ENCODE results near the gene FLYWCH1. TPM values are rescaled to one million over a fixed set of nuclear protein-coding genes. Genes with fewer than 3 reads are reported as not detected.

Gene FLYWCH1
- total RNA-seq: 41.5 and 51.1 TPM in 2 replicates

GRCh38 chr16:2911638-2912329 is at the start of gene FLYWCH1:
Gene FLYWCH1 (plus strand): TSS chr16:2911931. CDS start chr16:2929686, 17,755 bp downstream.

GRCh38 chr16:2882650-2883457 is 28.9 kb upstream of the FLYWCH1 start, which contains the start of gene FLYWCH2:
Gene FLYWCH2 (plus strand): TSS chr16:2883215. CDS start chr16:2896450, 13,235 bp downstream.

GRCh38 chr16:2963723-2964474 is 52.2 kb downstream of the FLYWCH1 start, which contains the start of gene KREMEN2:
Gene KREMEN2 (plus strand): TSS chr16:2964275. CDS start chr16:2964521, 246 bp downstream.

GRCh38 chr16:2968738-2969544 is 57.2 kb downstream of the FLYWCH1 start, which contains the start of gene PAQR4:
Gene PAQR4 (plus strand): TSS chr16:2969348. CDS start chr16:2969675, 327 bp downstream.

GRCh38 chr16:2980227-2981176 is 68.8 kb downstream of the FLYWCH1 start, which contains the start of gene PKMYT1:
Gene PKMYT1 (minus strand): TSS chr16:2980446. CDS start chr16:2979657, 789 bp downstream.

Other genes starting within 250 kb of the FLYWCH1 start
- 31.5 and 53.4 TPM in 2 replicates for gene KCTD5, start 229.4 kb upstream of the FLYWCH1 start, total RNA-seq
- gene PRSS27, start 191.7 kb upstream of the FLYWCH1 start, total RNA-seq: under 0.01 TPM in 1 of 2 replicates, not detected in the other
- 38.3 and 54.9 TPM in 2 replicates for gene SRRM2, start 159.3 kb upstream of the FLYWCH1 start, total RNA-seq
- gene ELOB, start 134.7 kb upstream of the FLYWCH1 start, total RNA-seq: 647 and 787 TPM in 2 replicates
- gene PRSS33, start 124.4 kb upstream of the FLYWCH1 start, total RNA-seq: not detected in 2 replicates
- not detected in 2 replicates for gene PRSS41, start 113.5 kb upstream of the FLYWCH1 start, total RNA-seq
- gene PRSS21, start 94.7 kb upstream of the FLYWCH1 start, total RNA-seq: 0.20 and 1.2 TPM in 2 replicates
- gene ZG16B, start 81.6 kb upstream of the FLYWCH1 start, total RNA-seq: 1.5 and 3.1 TPM in 2 replicates
- not detected in 2 replicates for gene PRSS22, start 53.8 kb upstream of the FLYWCH1 start, total RNA-seq
- 50.6 and 67.3 TPM in 2 replicates for gene FLYWCH2, start 28.7 kb upstream of the FLYWCH1 start, total RNA-seq
- not detected in 2 replicates for gene KREMEN2, start 52.3 kb downstream of the FLYWCH1 start, total RNA-seq
- gene PAQR4, start 57.4 kb downstream of the FLYWCH1 start, total RNA-seq: 23.8 and 24.1 TPM in 2 replicates
- gene PKMYT1, start 68.5 kb downstream of the FLYWCH1 start, total RNA-seq: 28.1 and 31.3 TPM in 2 replicates
- not detected in 2 replicates for gene CLDN9, start 101.0 kb downstream of the FLYWCH1 start, total RNA-seq
- 0.15 TPM in 1 of 2 replicates, not detected in the other for gene CLDN6, start 106.3 kb downstream of the FLYWCH1 start, total RNA-seq
- gene TNFRSF12A, start 108.4 kb downstream of the FLYWCH1 start, total RNA-seq: 174 and 225 TPM in 2 replicates
- gene HCFC1R1, start 112.0 kb downstream of the FLYWCH1 start, total RNA-seq: 18.6 and 24.1 TPM in 2 replicates
- gene THOC6, start 112.1 kb downstream of the FLYWCH1 start, total RNA-seq: 30.9 and 37.2 TPM in 2 replicates
- not detected in 2 replicates for gene BICDL2, start 125.0 kb downstream of the FLYWCH1 start, total RNA-seq
- gene MMP25, start 134.6 kb downstream of the FLYWCH1 start, total RNA-seq: under 0.01 and 0.15 TPM in 2 replicates
- 824 and 885 TPM in 2 replicates for gene IL32, start 153.7 kb downstream of the FLYWCH1 start, total RNA-seq
- gene ZSCAN10, start 187.4 kb downstream of the FLYWCH1 start, total RNA-seq: not detected in 2 replicates
- gene ZNF205, start 200.7 kb downstream of the FLYWCH1 start, total RNA-seq: 14.7 and 16.0 TPM in 2 replicates
- 4.8 and 4.9 TPM in 2 replicates for gene ZNF213, start 223.1 kb downstream of the FLYWCH1 start, total RNA-seq